RWPE1 (cell line): ENCODE measurements around the gene PRKACG.

Experiments
- CTCF ChIA-PET: fragments of 350-600 bp; sonication (Branson Sonifier 250); formaldehyde crosslinking; extraction: SDS; loops from one replicate; lab custom pipeline; 2021; lab: Yijun Ruan, JAX
- POLR2A ChIA-PET: fragments of 400-600 bp; formaldehyde crosslinking; extraction: SDS; loops from one replicate; lab custom pipeline; 2020; ENCODE audit warnings: antibody characterized with exemption; ENCODE audit not compliant: low non-redundant PET; lab: Yijun Ruan, JAX
- DNase-seq: peaks from one replicate; pipeline ENCODE4 v3.0.0; 2012; ENCODE audit warnings: low spot score
- H3K27ac ChIP-seq: fragments of 450-650 bp; 2 replicates; pipeline ENCODE4 v1.5.1; 2017
- CTCF ChIP-seq: fragments of 450-650 bp; conservative IDR thresholded peaks from 2 replicates; pipeline ENCODE4 v1.5.1; 2017; ENCODE audit warnings: low read depth, mild to moderate bottlenecking

The PRKACG gene

GRCh38 chr9:69049094-69049493, 35.2 kb upstream of the PRKACG start:
- no peak for TF ChIP-seq CTCF
- no peak overlapping the region for H3K27ac ChIP-seq
- no peak for DNase-seq
- POLR2A ChIA-PET, result interaction anchor here (0.6 kb wide), 1 partner anchor 88 kb away, joined by 3 read pairs; no protein-coding TSS in a partner anchor
- CTCF ChIA-PET, result interaction anchor here (1.4 kb wide), 2 partner anchors 14 to 144 kb away, joined by 5 to 6 read pairs; partner anchors contain the start of gene FXN

- POLR2A ChIA-PET, result no interaction called here
- no peak for TF ChIP-seq CTCF
- no peak for DNase-seq
Measured at GRCh38 chr9:69047371-69047770, 33.5 kb upstream of the PRKACG start.

GRCh38 chr9:69046723-69047122, 32.8 kb upstream of the PRKACG start:
- POLR2A ChIA-PET, result no interaction called here
- CTCF ChIA-PET, result interaction anchor here (0.5 kb wide), 1 partner anchor 12 kb away, joined by 3 read pairs; no protein-coding TSS in a partner anchor
- no peak overlapping the region for H3K27ac ChIP-seq
- DNase-seq, result no peak
- no peak for TF ChIP-seq CTCF

More at GRCh38 chr9:69047371-69047770, 33.5 kb upstream of the PRKACG start:
- H3K27ac ChIP-seq, result no peak overlapping the region
- CTCF ChIA-PET, result interaction anchor here (0.6 kb wide), 2 partner anchors 143 to 1492 kb away, joined by 3 to 4 read pairs; no protein-coding TSS in a partner anchor

GRCh38 chr9:69045821-69046220, 31.9 kb upstream of the PRKACG start:
- H3K27ac ChIP-seq, result no peak overlapping the region
- ChIA-PET CTCF (interaction anchor here (0.7 to 0.8 kb wide), 4 partner anchors 8 to 178 kb away, joined by 3 to 7 read pairs (median 4); no protein-coding TSS in a partner anchor), POLR2A (no interaction called here)
- DNase-seq, result no peak
- TF ChIP-seq CTCF, result no peak

- TF ChIP-seq CTCF, result no peak
- H3K27ac ChIP-seq, result no peak overlapping the region; the same call in 1 of the 2 replicates
- POLR2A ChIA-PET, result no interaction called here
- DNase-seq, result no peak
- CTCF ChIA-PET, result interaction anchor here (0.8 kb wide), 1 partner anchor 9 kb away, joined by 3 read pairs; no protein-coding TSS in a partner anchor
Measured at GRCh38 chr9:69044240-69045219, 30.6 kb upstream of the PRKACG start.

GRCh38 chr9:69040646-69041045, 26.7 kb upstream of the PRKACG start:
- POLR2A ChIA-PET, result no interaction called here
- TF ChIP-seq CTCF, result no peak
- no peak overlapping the region for H3K27ac ChIP-seq
- CTCF ChIA-PET, result no interaction called here
- DNase-seq, result no peak
